Smooth muscle cell (in vitro differentiated cells): ENCODE measurements around the gene GIMAP7. TPM values are rescaled to one million over a fixed set of nuclear protein-coding genes. Genes with fewer than 3 reads are reported as not detected.

Experiments used
- DNase-seq: peaks from one replicate; lab custom pipeline; 2025; ENCODE audit not compliant: unreplicated experiment; lab: John Stamatoyannopoulos, UW
- H2AFZ ChIP-seq: fragments of 200-600 bp; sonication (generic); 2 replicates; pipeline ENCODE4 v1.6.0; 2016; ENCODE audit warnings: antibody characterized with exemption, low read depth, mild to moderate bottlenecking
- H3F3A ChIP-seq: fragments of 200-600 bp; sonication (generic); 2 replicates; pipeline ENCODE4 v1.6.0; 2017; ENCODE audit warnings: antibody characterized with exemption, low read depth
- H3K27ac ChIP-seq: fragments of 200-600 bp; sonication (generic); 2 replicates; pipeline ENCODE4 v1.5.1; 2016; ENCODE audit warnings: low read depth, mild to moderate bottlenecking
- H3K27me3 ChIP-seq: fragments of 200-600 bp; sonication (generic); 2 replicates; pipeline ENCODE4 v1.6.1; 2016; ENCODE audit warnings: low read depth, mild to moderate bottlenecking
- H3K36me3 ChIP-seq: fragments of 200-600 bp; sonication (generic); 2 replicates; pipeline ENCODE4 v1.5.1; 2016; ENCODE audit warnings: low read depth
- H3K4me1 ChIP-seq: fragments of 200-600 bp; sonication (generic); 2 replicates; pipeline ENCODE4 v1.5.1; 2016; ENCODE audit warnings: low read depth
- H3K4me2 ChIP-seq: fragments of 200-600 bp; sonication (generic); 2 replicates; pipeline ENCODE4 v1.6.0; 2016; ENCODE audit warnings: mild to moderate bottlenecking
- H3K4me3 ChIP-seq: fragments of 200-600 bp; sonication (generic); 2 replicates; pipeline ENCODE4 v1.5.1; 2016; ENCODE audit warnings: mild to moderate bottlenecking
- H3K79me2 ChIP-seq: fragments of 200-600 bp; sonication (generic); 2 replicates; pipeline ENCODE4 v1.6.0; 2016; ENCODE audit warnings: low read depth, mild to moderate bottlenecking
- H3K9ac ChIP-seq: fragments of 200-600 bp; sonication (generic); 2 replicates; pipeline ENCODE4 v1.6.0; 2016; ENCODE audit warnings: low read depth
- H3K9me3 ChIP-seq: fragments of 200-600 bp; sonication (generic); replicated peaks from 2 replicates; pipeline ENCODE4 v1.5.1; 2016; ENCODE audit warnings: low read depth
- H4K20me1 ChIP-seq: fragments of 200-600 bp; sonication (generic); 2 replicates; pipeline ENCODE4 v1.6.0; 2016; ENCODE audit warnings: low read depth
- CTCF ChIP-seq: fragments of 200-600 bp; sonication (generic); IDR thresholded peaks from 2 replicates; pipeline ENCODE4 v1.5.1; 2017; ENCODE audit warnings: borderline replicate concordance, mild to moderate bottlenecking, antibody characterized with exemption; ENCODE audit not compliant: insufficient read depth, poor library complexity, severe bottlenecking
- WGBS: methylation state at CpG from one replicate; pipeline ENCODE4 v1.1.7; 2016; ENCODE audit warnings: low lambda C conversion rate; 5-methylcytosine and 5-hydroxymethylcytosine counted together
- polyA plus RNA-seq: library from polyadenylated mRNA; unstranded; fragments of >200 nt; fragmentation: Nextera tagmentation; extraction: Ambion mirVana; gene quantifications from 2 replicates; pipeline ENCODE4 v1.2.1, GENCODE V29; 2016
- total RNA-seq: library from RNA; depleted of rRNA; stranded (reverse); fragments of >200 nt; gene quantifications from 2 replicates; pipeline ENCODE4 v1.2.3, GENCODE V29; 2014

The GIMAP7 gene
- total and polyA plus RNA-seq, 2 experiments from 2014 or later = not detected

- WGBS = 76% methylated on average over 3 of the region's 3 CpGs
- no peak for TF ChIP-seq CTCF
- Histone ChIP-seq H3K27me3 (no peaks in the 10 kb centered on the region), H3K79me2 (no peaks in the 10 kb centered on the region), H2AFZ (no peak overlapping the region), H3K9me3 (no peaks in the 10 kb centered on the region), H3K4me1 (no peaks in the 10 kb centered on the region), H3K4me3 (no peak overlapping the region), H3K9ac (no peak overlapping the region), H3F3A (no peaks in the 10 kb centered on the region), H3K36me3 (no peaks in the 10 kb centered on the region), H4K20me1 (no peaks in the 10 kb centered on the region), H3K4me2 (no peak overlapping the region), H3K27ac (no peak overlapping the region)
- no peak for DNase-seq
Measured at GRCh38 chr7:150567871-150568301, 53.2 kb downstream of the GIMAP7 start.

GRCh38 chr7:150568714-150569113 is 54.0 kb downstream of the GIMAP7 start:
- H3K27me3 ChIP-seq = no peaks in the 10 kb centered on the region
- 58% methylated on average over 2 of the region's 2 CpGs for WGBS
- no peaks in the 10 kb centered on the region for H3K4me1 ChIP-seq
- no peak for TF ChIP-seq CTCF
- H3K27ac ChIP-seq = no peak overlapping the region
- no peaks in the 10 kb centered on the region for H3K9me3 ChIP-seq
- H3K79me2 ChIP-seq = no peaks in the 10 kb centered on the region
- H3F3A ChIP-seq = no peaks in the 10 kb centered on the region
- no peaks in the 10 kb centered on the region for H3K36me3 ChIP-seq
- no peak overlapping the region for H3K4me3 ChIP-seq
- H3K4me2 ChIP-seq = no peak overlapping the region
- no peak overlapping the region for H2AFZ ChIP-seq
- no peak overlapping the region for H3K9ac ChIP-seq
- no peak for DNase-seq
- H4K20me1 ChIP-seq = no peaks in the 10 kb centered on the region

GRCh38 chr7:150569245-150569955 is 54.7 kb downstream of the GIMAP7 start:
- no peaks in the 10 kb centered on the region for H3K4me1 ChIP-seq
- 73% methylated on average over 7 of the region's 7 CpGs for whole genome bisulfite sequencing

More at GRCh38 chr7:150569245-150569955, 54.7 kb downstream of the GIMAP7 start:
- no peaks in the 10 kb centered on the region for H3F3A ChIP-seq
- H3K9me3 ChIP-seq = no peaks in the 10 kb centered on the region
- no peak for DNase-seq
- H3K27me3 ChIP-seq = no peaks in the 10 kb centered on the region
- no peak overlapping the region for H3K27ac ChIP-seq
- H3K4me3 ChIP-seq = no peak overlapping the region
- no peaks in the 10 kb centered on the region for H3K79me2 ChIP-seq
- no peak overlapping the region for H3K9ac ChIP-seq
- no peak for TF ChIP-seq CTCF
- no peaks in the 10 kb centered on the region for H4K20me1 ChIP-seq
- H3K4me2 ChIP-seq = no peak overlapping the region
- no peak overlapping the region for H2AFZ ChIP-seq
- no peaks in the 10 kb centered on the region for H3K36me3 ChIP-seq

Other genes starting within 250 kb of the GIMAP7 start
- 6.9 and 7.4 TPM in 2 replicates for gene LRRC61, start 191.5 kb upstream of the GIMAP7 start, total RNA-seq
- 14.7 and 16.6 TPM in 2 replicates for gene LRRC61, start 191.5 kb upstream of the GIMAP7 start, polyA plus RNA-seq
- gene ACTR3C, start 191.3 kb upstream of the GIMAP7 start, total RNA-seq = 1.7 and 7.6 TPM in 2 replicates
- gene ACTR3C, start 191.3 kb upstream of the GIMAP7 start, polyA plus RNA-seq = 0.89 and 2.4 TPM in 2 replicates
- 23.6 and 23.8 TPM in 2 replicates for gene RARRES2, start 173.2 kb upstream of the GIMAP7 start, total RNA-seq
- 31.8 and 37.5 TPM in 2 replicates for gene RARRES2, start 173.2 kb upstream of the GIMAP7 start, polyA plus RNA-seq
- gene REPIN1, start 146.1 kb upstream of the GIMAP7 start, total RNA-seq = 39.4 and 60.9 TPM in 2 replicates
- 55.5 and 68.1 TPM in 2 replicates for gene REPIN1, start 146.1 kb upstream of the GIMAP7 start, polyA plus RNA-seq
- 4.7 and 5.9 TPM in 2 replicates for gene ZNF775, start 135.5 kb upstream of the GIMAP7 start, total RNA-seq
- gene ZNF775, start 135.5 kb upstream of the GIMAP7 start, polyA plus RNA-seq = 16.8 and 23.8 TPM in 2 replicates
- not detected in 2 replicates for gene GIMAP8, start 64.2 kb upstream of the GIMAP7 start, total RNA-seq
- gene GIMAP8, start 64.2 kb upstream of the GIMAP7 start, polyA plus RNA-seq = not detected in 2 replicates
- not detected in 2 replicates for gene GIMAP4, start 52.5 kb downstream of the GIMAP7 start, total RNA-seq
- not detected in 2 replicates for gene GIMAP4, start 52.5 kb downstream of the GIMAP7 start, polyA plus RNA-seq
- not detected in 2 replicates for gene GIMAP6, start 117.5 kb downstream of the GIMAP7 start, total RNA-seq
- not detected in 2 replicates for gene GIMAP6, start 117.5 kb downstream of the GIMAP7 start, polyA plus RNA-seq
- not detected in 2 replicates for gene GIMAP2, start 170.8 kb downstream of the GIMAP7 start, total RNA-seq
- 0.14 TPM in 1 of 2 replicates, not detected in the other for gene GIMAP2, start 170.8 kb downstream of the GIMAP7 start, polyA plus RNA-seq
- gene GIMAP1, start 201.7 kb downstream of the GIMAP7 start, total RNA-seq = not detected in 2 replicates
- gene GIMAP1, start 201.7 kb downstream of the GIMAP7 start, polyA plus RNA-seq = not detected in 2 replicates
- gene GIMAP5, start 222.5 kb downstream of the GIMAP7 start, total RNA-seq = not detected in 2 replicates
- not detected in 2 replicates for gene GIMAP5, start 222.5 kb downstream of the GIMAP7 start, polyA plus RNA-seq